Peyer's patch (tissue), 4 donors: ENCODE measurements around the gene MYO18B.

Experiments used
- POLR2A ChIP-seq, 2 donors: fragments of 450-650 bp; IDR thresholded peaks; one replicate each; pipeline ENCODE4 v1.5.1; 2017; ENCODE audit warnings: antibody characterized with exemption in 2 of 2, mild to moderate bottlenecking in 2 of 2, moderate library complexity in 2 of 2
- TF ChIP-seq, protein P1 (sequence below), 6 experiments: fragments of 450-650 bp in 4 of 6; fragments of 200-600 bp in 2 of 6; sonication (generic) in 1 of 6; IDR thresholded peaks; one replicate each; pipeline ENCODE4 v1.5.1; 2017 to 2019; ENCODE audit warnings: antibody characterized with exemption in 6 of 6, mild to moderate bottlenecking in 3 of 6, moderate library complexity in 1 of 6

DNA sequence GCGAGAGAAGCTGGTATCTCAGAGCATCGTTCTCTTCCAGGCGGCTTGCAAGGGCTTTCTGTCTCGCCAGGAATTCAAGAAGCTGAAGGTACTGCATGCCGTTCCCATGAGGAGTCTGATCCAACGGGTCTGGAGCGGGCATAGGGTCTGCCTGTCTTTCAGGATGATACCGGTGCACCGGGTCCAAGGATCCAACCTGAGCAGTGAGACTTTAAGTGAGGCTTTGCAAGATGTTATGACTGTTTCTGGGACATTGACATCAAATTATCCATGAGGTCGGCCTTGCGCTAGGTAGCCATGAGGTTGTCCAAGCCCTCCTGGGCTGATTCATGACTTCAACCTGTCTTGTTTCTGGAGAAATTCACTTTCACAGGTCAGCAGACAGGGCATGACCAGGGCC lies 132.3 kb downstream of the MYO18B start:
- TF ChIP-seq, protein P1, sequence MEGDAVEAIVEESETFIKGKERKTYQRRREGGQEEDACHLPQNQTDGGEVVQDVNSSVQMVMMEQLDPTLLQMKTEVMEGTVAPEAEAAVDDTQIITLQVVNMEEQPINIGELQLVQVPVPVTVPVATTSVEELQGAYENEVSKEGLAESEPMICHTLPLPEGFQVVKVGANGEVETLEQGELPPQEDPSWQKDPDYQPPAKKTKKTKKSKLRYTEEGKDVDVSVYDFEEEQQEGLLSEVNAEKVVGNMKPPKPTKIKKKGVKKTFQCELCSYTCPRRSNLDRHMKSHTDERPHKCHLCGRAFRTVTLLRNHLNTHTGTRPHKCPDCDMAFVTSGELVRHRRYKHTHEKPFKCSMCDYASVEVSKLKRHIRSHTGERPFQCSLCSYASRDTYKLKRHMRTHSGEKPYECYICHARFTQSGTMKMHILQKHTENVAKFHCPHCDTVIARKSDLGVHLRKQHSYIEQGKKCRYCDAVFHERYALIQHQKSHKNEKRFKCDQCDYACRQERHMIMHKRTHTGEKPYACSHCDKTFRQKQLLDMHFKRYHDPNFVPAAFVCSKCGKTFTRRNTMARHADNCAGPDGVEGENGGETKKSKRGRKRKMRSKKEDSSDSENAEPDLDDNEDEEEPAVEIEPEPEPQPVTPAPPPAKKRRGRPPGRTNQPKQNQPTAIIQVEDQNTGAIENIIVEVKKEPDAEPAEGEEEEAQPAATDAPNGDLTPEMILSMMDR (IDR thresholded peaks at IDR 0.05) = no peak
- no peak for TF ChIP-seq POLR2A (IDR thresholded peaks at IDR 0.05)
